NOMO-1 treated with DMSO at 0.1 percent for 48 hours (cell line): ENCODE data around the gene HDAC7.
"Not testable (repeated sequence)": the region's sequence is repeated elsewhere in the genome, so short reads cannot be mapped to it uniquely, and the experiment has no call there.

Experiments used
- DNase-seq: peaks from one replicate; lab custom pipeline; 2025; ENCODE audit not compliant: unreplicated experiment; lab: John Stamatoyannopoulos, UW

HDAC7 gene

DNA sequence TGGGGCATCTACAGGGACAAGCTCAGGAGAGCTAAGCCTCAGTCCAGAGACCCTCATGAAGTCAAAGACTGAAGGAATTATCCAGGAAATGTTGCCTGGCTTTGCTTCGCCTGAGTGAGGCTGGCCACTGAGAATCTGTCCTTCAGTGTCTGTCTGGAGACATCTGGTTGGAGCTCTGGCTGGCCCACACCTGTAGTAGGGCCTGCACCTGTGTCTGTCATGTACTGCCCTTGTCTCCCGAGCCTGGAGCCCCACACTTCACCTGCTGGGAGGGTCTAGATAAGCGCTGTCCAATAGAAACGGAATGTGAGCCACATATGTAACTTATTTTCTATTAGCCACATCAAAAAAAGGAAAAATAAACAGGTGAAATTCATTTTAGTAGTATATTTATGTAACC, 9.9 kb upstream of the HDAC7 start:
- DNase-seq = no peak

DNA sequence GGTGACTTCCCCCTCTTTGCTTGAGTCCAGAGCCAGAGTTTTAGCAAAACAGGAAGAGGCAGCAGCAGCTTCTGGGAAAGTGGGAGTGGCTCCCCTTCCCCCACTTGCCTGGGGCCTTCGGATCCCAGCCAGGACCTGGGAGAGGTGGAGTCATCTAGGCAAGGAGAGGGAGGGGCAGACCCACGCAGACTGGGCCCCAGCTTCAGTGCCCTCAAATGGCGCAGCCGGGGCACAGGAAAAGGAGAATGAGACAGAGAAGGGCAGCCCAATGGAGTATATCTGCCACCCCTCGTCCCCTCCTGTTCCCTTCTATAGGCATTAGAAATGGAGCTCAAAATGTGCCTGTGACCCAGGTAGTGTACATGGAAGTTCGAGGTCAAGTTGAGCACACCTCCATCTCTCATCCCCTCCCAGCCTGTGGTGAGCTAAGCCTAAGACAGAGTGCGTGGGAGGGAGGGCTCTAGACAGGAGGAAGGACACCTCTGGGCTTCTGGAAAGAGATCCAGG, 9.3 kb upstream of the HDAC7 start:
- peak; percentile 24 for DNase-seq

DNA sequence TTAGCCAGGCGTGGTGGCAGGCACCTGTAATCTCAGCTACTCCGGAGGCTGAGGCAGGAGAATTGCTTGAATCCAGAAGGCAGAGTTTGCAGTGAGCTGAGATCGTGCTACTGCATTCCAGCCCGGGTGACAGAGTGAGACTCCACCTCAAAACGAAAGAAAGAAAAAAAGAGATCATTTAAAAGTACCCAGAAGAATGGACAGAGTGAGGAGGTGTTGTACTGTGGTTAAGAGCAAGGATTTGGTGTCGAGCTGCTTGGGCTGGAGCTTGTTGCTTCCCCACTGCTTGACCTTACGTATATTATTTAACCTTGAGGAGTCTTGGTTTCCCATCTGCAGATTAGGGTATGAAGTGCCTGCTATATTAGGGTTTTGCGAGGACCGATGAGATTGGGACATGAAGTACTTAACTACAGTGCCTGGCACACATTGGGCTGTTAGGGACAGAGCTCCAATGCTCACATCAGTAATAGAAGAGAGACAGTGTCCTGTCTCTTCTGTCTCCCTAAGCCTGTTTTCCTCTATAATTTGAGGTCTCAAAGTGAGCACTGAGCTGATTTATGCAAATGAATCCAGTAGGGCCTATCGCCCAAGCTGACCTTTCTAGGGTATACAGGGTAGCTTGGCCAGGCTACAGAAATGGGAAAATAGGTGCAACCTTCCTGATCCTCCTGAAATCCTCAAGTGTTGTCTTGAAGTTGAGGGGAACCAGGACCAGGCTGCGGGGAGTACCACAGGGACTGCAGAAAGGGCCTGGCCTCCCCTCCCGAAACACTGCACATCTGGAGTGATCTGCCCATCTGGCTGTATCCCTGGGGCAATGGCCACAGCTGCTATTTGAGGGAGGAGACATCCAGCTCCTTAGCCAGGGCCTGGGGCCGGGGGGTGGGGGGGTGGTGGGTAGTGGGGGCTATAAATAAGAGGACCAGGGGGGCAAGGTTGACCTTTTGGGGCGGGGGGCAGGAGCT, 8.6 kb upstream of the HDAC7 start:
- DNase-seq = no peak

DNA sequence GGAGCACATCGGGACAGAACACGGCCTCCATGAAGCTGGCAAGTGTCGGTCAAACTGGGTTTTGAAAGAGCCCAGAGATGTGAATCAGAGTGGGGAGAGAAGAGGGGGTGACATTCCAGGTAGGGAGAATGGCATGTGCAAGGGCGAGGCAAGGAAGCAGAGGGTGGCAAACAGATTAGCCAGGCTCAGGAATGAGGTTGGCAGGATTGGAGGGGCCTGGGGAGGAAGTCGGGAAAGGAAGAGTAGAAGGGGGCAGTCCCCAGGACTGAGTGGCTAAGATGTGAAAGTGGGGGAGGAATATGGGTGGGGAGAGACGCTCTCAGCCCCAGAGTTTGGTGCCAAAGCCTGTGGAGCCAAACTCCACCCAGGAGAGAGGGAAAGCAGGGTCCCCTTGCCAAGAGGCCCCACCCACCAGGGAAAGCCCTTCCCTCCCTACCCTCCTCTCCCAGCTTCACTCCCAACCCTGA, 5.5 kb upstream of the HDAC7 start:
- DNase-seq = no peak

DNA sequence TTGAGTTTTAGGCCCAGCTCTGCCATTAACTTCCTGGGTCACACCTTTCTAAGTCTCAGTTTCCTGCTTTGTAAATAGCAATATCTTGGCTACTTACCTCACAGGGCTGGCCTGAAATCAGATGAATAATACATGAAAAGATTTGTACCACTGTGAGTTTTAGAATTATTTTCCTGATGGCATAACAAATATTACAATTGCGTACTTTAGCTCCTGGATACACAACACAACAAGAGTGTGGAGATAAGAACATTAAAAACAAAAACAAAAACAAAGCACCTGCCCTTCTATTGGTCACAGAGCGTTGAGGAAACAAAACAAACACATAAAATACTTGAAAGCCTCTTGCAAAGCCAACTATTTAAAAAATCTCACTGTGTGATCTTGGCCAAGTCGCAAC, 4.9 kb upstream of the HDAC7 start:
- no peak for DNase-seq

DNA sequence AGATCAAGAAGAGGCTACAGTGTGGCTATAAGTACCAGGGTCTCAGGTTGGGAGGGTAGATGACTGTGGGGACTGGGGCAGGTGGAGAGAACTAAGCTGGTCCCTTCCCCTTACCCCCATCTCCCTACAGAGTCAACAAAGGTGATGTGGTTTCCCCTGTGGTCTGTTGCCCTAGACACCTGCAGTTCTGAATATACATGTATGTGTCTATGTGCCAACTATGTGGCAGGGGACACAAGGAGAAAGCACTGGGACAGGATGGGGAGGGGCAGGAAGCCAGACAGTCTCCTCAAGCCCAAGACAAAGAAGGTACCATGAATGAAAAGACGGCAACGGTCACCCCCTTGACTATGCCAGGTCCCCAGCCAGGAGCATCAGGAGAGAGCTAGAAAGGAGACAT, 4.5 kb upstream of the HDAC7 start:
- DNase-seq = no peak

DNA sequence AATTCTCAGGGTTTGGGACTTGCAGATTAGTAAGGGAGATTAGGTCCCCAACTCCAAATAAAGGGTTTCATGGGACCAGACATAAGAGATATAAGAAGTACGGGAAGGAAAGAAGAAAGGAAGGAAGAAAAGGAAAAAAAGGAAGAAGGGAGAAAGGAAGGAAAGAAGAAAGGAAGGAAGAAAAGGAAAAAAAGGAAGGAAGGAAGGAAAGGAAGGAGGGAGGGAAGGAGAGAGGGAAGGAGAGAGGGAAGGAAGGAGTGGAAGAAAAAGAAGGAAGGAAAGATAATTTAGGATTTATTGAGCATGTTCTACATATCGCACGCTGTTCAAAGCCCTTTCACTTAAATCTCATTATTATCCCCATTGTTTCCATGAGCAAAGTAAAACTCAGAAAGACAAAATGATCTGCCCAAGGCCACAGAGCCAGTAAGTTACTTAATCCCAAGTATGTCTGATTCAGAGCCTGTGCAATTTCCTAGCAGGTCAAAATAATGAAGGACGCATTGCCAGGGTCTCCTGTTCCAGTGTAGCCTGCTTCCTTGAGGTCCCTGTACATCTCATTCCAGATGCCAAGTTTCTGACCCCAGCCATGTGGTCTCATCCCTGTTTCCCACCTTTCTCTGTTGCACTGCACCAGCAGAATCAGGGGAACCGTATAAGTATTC, 3.9 kb upstream of the HDAC7 start:
- DNase-seq = no peak

DNA sequence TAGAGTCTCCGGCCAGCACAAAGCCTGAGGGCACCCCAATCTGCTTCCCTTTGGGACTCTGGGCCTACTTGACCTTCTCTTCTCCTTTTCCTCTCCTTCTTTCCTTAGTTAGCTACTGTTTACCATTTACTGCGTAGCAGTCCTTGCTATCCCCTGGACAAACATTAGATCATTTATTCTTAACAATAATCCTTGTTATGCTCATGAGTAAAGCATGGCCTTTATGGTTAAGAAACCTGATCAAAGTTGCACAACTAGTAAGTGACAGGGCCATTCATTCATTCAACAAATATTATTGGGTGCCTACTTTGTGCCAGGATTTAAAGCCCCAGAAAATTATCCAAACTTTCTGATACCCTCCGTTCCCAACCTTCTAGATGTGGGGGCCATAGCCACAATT, 3.2 kb upstream of the HDAC7 start:
- no peak for DNase-seq

DNA sequence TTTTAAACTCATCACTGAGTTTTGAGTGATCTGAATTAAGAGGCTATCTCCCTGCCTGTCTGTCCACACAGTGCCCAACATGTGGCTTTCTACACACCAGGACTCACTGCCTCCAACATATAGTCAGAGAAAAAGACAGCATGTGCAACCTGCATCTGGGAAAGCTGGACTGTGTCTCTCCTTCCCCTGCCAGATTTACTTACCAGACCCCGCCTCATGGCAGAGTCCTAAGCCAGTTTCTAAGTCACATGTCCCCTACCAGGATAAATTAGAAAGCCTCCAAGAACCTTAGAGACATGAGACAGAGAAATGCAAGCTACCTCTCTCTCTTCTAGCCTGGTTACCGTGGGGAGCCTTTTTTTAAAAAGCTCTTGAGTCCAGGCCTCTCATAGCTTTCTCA, 2.7 kb upstream of the HDAC7 start:
- no peak for DNase-seq

DNA sequence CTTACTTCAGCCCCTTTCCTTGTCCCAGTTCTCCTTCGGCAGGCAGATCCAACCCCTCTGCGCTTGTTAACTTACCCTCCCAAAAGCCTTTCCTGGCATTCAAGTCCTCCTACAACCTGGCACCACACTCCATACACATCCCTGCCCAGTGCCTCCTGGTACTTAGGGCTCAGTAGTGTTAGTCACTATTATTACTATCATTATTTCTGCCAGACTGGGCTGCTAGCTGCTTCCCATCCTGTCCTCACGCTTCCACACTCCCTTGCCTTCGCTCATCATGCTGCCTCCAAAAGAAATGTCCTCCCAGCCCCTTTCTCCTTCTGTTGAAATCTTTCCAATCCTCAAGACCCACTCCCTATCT, 1.6 kb upstream of the HDAC7 start:
- DNase-seq = no peak

DNA sequence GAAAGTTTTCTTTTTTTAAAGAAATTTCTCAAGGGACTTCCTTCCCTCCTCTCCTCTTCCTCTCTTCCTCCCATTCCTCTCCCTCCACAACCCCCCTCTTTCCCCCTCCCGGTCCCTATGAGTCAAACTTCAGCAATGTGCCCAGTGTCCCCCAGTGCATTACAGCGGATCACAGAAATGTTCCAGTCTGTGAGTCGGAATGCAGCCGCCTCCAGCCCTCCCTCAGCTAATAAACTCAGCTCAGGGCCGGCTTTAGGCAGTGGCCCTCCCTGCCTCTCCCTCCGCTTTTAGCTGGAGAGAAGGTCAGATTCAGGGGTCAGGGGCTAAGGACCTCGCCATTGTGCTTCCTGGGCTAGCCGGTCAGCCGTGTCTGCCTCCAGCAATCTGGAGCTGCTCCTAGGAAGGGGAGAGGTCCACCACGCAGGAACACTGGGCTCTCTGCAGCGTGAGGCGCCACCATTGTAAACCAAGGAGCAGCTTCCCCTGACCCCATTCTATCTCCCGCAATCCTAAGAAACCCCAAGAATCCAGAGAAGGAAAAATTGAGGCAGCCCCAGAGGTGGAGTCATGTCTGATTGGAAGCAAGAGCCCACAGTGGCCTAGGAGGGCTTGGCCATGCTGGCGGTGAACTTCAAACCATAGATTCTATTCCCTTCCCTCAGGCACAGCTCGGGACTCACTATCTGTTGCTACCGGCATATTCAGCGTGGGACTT, 1.1 kb upstream of the HDAC7 start:
- peak; percentile 36 for DNase-seq

DNA sequence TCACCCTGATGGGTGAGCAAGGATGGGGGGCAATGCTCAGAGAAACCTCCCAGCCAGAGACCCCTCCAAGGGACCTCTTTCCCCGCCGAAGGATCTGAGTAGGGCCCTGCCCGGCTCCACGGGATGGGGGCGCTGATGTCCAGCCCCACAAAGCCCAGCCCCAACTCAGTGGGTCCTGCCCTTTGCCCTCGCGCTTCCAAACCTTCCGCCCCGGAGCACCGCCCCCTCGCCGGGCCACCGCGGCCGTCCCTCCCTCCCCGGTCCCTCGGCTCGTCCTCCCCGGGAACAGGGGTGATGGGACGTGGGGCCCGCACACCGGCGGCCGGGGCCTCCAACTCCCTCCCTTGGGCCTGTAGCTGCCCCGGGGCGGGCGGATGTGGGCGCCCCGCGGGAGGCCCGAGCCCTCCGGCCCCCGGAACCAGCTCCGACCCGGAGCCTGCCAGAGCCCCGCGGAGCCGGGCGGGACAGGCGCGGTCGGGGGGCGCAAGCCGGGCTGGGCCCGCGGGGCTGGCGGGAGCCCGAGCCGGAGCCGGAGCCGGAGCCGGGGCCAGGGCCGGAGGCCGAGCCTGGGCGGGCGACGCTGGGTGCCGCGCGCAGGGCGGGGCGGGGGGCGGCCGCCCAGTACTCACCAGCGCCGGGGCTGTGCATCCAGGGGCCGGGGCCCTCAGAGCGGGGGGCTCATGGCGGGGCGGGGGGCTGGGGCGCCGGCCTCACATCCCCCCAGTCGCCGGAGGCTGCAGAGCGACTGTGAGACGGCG, 386 bp downstream of the HDAC7 start:
- DNase-seq = peak; percentile 28

DNA sequence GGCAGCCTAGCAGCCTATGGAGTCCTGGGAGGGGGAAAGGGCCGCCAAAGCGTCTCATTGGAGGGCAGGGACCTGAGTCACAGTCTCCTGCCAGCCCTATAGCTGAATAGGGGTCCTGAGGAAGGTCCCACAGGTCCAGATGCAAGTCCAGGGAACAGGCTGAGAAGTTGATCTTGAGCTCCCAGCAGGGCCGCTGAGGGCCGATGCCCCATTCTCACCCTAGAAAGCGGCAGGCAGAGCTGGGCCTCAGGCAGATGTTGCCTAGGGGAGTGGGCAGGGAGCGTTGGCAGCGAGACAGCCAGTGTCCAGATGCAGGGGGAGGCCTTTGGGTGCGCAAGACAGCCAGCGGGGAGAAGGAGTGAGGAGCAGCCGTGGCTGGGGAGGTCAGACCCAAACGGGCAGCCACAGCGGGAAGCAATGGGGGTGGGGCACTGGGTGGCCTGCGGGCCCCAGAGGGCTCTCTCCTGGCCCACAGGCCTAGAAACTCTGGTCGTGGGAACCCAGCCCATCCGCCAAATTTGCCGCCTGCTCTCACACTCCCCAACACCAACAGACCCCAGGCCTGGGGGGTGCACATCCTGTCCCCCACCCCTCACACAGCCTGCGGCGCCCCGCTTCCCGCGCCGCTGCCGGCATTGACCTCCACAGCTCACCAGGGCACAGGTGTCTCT, 1.1 kb downstream of the HDAC7 start:
- DNase-seq = no peak

DNA sequence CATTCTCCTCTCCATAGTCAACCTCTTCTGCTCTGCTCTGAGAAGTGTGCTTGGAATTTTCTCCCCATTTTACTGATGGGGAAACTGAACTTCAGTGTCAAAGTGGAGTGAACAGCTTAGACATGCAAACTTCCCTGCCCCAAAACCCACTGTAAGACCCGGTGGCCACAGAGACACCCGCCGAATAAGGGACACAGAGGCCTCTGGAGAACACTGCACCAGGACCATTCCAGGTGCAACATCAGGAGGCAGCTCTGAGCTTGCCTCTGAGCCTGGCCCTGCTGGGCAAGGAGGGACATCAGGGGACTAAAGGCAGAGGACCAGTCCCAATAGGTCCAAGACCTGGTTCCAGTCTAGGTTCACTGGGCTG, 1.7 kb downstream of the HDAC7 start:
- DNase-seq = no peak

DNA sequence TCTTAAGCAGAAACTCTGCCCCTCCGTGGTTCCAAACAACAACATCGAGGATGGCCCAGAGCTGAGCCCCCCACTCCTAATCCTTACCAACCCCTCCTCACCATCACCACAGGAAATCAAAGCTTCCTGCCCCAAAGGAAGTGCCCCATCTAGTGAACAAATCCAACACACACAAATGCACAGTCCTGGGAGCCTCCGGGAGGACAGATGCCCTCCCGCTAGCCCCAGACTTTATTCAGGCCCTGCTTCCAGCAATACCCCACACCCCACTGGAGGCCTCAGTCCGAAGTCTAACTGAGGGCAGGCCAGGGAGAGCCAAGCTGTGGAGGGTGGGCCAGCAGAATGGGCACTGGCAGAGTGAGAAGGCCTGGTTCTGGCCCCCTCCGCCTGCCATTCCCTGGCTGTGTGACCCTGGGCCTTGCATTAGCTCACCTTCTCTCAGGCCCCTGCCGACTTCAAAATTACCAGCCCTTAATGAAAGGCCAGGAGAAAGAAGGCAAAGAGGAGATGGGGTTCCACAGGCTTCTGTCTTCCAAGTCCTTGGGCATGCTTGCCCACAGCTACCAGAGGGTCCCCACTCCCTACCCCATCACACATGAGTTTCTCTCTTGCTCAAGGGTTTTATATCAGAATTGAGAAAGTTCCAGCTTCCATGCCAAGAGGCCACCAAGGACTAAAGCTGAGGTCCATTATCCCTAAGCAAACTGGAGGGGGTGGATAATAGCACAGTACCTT, 2.3 kb downstream of the HDAC7 start:
- no peak for DNase-seq

DNA sequence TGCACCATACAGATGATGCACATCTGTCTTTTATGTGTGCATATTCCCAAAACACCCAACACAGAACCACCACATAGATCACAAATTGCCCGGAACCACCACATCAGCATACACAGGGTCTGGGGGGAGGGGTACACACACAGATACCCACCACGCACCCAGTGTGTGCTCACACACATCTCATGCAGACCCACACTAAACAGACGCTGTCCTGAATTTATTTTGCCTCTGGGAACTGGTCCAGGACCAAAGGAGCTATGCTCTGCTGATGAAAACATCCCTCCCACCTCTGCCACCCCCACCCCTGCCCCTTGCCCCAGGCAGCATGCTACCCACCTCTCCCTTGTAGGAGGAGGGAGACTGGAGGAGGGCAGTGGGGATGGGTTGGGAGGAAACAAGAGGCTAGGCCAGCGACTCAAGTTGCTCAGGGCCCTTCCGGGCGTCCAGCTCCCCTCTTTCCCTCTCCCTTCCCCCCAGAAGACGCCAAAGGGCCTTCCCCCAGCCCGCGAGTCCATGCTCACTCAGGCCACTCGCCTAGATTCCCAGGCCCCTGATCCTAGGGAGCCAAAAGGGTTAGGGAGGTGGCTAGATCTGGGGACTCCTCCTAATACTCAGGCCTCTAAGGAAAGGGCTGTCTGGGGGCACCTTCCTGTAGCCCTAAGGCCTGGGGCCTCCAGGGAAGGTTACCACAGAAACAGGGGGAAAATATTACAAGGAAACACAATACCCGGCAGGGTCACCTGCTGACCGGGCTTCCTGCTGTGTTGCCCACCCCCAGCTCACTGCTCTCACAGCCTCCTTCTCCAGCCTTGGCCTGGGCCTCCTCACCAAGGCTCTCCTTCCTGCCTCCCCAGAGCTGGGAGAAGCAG, 3.1 kb downstream of the HDAC7 start:
- no peak for DNase-seq

DNA sequence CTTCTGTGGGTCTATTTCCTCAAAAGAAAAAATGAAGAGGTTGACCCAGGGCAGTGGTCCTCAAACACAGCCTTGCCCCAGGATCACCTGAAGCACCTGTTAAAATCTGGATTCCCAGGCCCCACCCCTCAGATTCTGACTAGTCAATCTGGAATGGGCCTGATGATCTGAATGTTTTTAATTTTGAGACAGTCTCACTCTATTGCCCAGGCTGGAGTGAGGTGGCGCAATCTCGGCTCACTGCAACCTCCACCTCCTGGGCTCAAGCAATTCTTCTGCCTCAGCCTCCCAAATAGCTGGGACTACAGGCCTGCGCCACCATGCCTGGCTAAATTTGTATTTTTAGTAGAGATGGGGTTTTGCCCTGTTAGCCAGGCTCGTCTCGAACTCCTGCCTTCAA, 4.3 kb downstream of the HDAC7 start:
- not testable (repeated sequence) for DNase-seq

DNA sequence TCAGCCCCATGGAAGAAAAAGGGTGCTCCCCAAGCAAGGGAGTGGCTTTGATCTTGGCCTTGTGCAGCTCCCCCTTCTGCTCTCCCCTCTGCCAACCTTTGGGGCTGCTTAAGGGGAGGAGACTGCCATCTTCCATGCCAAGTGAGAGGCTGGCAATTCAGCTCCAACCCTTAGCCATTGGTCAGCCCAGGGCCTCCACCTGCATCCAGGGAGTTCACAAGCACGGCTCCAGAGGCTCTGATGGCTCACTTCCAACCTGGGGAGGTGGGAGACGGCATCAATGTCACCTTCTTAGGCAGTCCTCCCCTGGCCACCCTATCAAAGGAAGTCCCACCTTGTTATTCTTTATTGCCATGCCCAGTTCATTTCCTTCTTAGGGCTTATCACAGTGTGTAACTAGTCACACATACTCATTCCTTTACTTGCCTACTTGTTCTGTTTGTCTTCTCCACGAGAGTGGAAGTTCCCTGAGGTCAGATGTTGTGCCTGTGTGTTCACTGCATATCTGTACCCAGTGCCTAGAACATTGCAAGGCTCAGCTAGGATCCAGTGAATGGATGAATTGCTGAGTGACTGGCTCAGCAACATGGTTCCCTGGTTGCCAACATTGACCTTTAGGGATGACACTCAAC, 5.0 kb downstream of the HDAC7 start:
- DNase-seq = no peak
